ENCODE measurements around the gene CCDC183.
"Not testable (repeated sequence)": the region's sequence is repeated elsewhere in the genome, so short reads cannot be mapped to it uniquely, and the experiment has no call there.

Gene CCDC183

GRCh38 chr9:136785565-136786355 lies 10.4 kb upstream of the CCDC183 start:
- DNase-seq: peak in 1 of 14 donors; percentile 41

GRCh38 chr9:136786451-136786850 lies 9.7 kb upstream of the CCDC183 start:
- peak in 9 of 14 donors; percentile 31 to 70 (median 49) for DNase-seq

GRCh38 chr9:136786983-136787382 lies 9.2 kb upstream of the CCDC183 start:
- DNase-seq: peak in 1 of 14 donors; percentile 40

- peak in 12 of 14 donors; percentile 15 to 68 (median 52) for DNase-seq
Observed at GRCh38 chr9:136787690-136788400, 8.3 kb upstream of the CCDC183 start.

DNA sequence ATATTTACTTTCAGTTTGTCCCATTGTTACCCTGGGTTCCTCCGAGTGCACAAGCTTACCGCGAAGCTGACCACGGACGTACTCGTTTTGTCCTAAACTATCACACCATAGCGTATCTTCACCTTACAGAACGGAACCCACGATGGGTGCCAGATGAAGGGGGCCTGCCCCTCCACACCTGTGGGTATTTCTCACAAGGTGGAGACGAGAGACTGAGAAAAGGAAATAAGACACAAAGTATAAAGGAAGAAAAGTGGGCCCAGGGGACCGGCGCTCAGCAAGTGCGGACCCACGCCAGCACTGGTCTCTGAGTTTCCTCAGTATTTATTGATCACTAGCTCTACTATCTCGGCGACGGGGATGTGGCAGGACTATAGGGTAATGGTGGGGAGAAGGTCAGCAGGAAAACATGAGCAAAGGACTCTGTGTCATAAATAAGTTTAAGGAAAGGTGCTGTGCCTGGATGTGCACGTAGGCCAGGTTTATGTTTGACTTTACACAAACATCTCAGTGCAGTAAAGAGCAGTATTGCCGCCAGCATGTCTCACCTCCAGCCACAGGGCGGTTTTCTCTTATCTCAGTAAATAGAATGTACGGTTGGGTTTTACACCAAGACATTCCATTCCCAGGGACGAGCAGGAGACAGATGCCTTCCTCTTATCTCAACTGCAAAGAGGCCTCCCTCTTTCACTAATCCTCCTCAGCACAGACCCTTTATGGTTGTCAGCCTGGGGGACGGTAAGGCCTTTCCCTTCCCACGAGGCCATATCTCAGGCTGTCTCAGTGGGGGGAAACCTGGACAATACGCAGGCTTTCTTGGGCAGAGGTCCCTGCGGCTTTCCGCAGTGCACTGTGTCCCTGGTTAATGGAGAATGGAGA lies 7.3 kb upstream of the CCDC183 start:
- not testable (repeated sequence) for DNase-seq

GRCh38 chr9:136789523-136789937 lies 6.6 kb upstream of the CCDC183 start:
- no peak for DNase-seq

GRCh38 chr9:136790640-136791515 lies 5.3 kb upstream of the CCDC183 start, which contains the start of gene TMEM141:
TMEM141 (plus strand) TSS chr9:136791344; CDS start chr9:136791371, 27 bp downstream.
- peak; percentile 93 to 100 (median 100) for DNase-seq

DNA sequence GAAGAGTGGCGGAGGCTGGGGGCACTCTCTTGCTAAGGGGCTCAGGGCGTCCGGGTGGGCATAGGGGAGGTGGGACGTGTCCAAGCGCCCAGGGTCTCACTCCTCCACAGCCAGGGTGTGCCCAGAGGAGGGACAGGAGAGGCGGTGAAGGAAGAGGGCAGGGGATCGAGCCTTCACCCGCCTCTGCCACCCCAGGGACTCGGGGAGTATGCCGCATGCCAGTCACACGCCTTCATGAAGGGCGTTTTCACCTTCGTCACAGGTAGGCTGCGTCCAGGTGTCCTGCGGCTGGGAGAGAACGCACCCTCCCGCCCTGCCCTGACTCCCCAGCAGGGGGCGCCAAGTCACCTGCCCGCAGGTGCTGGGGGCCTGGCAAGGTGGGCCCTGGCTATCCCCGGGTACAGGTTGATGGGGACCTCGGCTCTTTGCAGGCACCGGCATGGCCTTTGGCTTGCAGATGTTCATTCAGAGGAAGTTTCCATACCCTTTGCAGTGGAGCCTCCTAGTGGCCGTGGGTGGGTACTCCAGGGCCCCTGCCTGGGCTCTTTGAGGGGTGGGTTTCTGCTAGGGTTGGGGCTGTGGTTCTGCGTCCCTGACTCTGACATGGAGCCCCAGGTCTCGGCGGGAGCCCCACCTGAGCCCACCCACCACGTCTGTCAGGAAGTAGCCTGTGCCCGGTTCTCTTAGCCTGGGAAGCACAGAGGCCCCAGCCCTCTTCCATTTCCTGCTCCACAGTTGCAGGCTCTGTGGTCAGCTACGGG lies 4.4 kb upstream of the CCDC183 start:
- DNase-seq: peak in 6 of 14 donors; percentile 12 to 68 (median 56)

GRCh38 chr9:136792321-136793085 lies 3.6 kb upstream of the CCDC183 start:
- no peak for DNase-seq

DNA sequence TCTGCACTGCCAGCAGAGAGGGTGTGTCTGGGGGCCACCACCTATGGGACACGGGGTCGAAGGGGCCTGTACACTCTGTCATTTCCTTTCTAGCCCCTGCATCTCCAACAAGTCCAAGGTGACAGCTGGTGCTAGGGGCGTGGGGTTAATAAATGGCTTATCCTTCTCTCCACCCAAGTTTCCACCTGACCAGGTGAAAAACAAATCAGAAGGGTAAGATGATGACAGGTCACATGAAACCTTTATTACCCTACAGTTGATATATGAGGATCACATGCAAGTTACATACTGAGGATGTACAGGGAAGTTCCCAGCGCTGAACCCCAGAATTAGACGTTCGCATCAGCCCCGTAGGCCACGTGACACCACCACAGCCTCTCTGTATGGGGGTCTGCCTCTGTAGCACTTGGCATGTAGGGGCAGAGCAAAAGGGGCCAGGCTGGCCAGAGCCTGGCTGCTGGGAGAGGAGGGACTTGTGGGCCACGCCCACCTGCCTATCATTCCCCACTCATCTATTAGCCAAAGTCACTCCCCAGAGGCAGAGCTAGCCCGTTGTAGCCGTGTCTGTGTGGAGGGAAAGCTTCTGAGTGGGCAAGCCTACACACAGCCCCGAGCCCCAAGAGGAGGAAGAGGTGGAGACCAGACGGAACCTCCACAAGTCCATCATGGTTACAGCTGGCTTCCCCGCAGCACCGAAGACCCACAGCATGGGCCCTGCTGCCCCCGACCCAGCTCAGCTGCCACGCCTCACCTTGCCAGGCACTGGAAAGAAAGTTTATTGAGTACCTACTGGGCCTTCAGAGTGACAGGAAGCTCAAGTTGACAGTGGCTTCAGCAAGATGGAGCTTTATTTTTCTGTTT lies 2.8 kb upstream of the CCDC183 start:
- no peak for DNase-seq

DNA sequence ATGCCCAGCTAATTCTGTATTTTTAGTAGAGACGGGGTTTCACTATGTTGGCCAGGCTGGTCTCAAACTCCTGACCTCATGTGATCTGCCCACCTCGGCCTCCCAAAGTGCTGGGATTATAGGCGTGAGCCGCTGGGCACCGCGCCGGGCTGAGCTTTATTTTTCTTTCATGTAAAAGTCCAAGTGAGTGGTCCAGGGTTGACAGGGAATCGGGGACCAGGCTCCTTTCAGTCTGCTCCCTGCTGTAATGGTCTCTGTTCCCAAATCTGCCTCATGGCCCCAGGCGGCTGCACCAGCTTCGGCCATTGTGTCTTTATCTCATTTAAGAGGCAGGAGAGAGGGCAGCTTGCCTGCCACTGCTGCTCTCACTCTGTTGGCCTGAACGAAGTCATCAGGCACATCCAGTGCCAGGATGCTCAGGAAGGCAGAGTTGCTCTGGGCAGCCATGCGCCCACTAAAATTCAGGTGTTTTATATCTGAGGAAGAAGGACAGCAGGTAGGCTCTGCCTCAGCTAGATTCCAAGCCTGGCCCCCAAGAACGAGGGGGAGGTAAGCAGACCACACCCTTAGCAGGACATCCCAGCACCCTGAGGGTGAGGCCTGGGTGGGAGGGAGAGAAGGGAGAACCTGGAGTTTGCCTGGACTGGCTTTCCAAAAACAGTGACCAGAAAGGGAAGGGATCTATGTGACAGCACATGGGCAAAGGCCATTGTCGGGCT lies 1.7 kb upstream of the CCDC183 start:
- DNase-seq: no peak

GRCh38 chr9:136795000-136795348 lies 1.2 kb upstream of the CCDC183 start:
- DNase-seq: no peak

GRCh38 chr9:136796775-136797347 lies 723 bp downstream of the CCDC183 start:
- not testable (repeated sequence) for DNase-seq

DNA sequence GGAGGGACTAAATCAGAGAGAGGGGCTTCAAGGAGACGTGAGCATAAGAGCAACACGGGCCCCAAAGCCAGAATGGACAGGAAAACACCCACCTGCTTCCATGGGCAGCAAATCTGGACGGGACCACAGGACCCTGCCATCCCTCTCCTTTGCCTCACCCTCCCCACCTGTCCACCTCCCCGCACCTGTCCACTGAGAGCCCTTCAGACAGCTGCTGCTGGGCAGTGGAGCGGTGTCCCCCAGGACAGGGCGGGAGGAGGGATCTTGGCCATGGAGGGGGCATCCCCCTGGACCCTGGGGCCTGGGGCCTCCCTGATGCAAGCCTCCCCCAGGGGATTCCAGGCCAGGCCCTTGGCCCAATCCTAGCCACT lies 2.6 kb downstream of the CCDC183 start:
- DNase-seq: no peak

DNA sequence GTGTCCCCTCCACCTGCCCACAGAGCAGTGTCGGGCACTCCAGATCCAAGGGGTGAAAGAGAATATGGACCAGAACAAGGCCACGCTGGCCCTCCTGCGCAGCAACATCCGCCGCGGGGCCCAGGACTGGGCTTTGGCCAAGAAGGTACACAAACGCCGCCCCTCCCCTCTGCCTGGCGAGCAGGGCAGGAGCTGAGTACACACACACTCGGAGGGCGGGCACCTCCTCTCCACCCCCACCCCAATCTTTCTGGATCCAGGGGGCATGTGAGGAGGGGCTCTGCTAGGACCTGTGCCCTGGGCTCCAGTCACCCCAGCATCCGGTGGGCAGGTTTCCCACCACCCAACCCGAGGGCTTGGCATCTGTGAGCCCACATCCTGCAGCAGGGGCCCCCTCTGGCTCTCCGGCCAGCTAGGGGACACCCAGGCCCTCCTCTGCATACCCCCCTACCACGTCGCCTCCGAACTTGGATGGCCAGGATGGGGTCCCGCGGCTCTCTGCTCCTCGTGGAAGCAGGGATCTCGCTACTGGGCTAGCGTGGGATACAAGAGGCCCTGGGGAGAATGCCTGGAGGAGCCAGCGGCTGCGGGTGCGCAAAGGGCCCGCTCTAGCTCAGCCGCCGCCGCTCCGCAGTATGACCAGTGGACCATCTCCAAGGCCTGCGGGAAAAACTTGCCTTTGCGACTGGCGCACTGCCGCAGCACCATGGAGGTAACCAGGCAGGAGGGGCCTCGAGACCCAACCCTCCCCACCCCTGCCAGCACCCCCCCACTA lies 3.1 kb downstream of the CCDC183 start:
- DNase-seq: peak in 1 of 14 donors; percentile 53

DNA sequence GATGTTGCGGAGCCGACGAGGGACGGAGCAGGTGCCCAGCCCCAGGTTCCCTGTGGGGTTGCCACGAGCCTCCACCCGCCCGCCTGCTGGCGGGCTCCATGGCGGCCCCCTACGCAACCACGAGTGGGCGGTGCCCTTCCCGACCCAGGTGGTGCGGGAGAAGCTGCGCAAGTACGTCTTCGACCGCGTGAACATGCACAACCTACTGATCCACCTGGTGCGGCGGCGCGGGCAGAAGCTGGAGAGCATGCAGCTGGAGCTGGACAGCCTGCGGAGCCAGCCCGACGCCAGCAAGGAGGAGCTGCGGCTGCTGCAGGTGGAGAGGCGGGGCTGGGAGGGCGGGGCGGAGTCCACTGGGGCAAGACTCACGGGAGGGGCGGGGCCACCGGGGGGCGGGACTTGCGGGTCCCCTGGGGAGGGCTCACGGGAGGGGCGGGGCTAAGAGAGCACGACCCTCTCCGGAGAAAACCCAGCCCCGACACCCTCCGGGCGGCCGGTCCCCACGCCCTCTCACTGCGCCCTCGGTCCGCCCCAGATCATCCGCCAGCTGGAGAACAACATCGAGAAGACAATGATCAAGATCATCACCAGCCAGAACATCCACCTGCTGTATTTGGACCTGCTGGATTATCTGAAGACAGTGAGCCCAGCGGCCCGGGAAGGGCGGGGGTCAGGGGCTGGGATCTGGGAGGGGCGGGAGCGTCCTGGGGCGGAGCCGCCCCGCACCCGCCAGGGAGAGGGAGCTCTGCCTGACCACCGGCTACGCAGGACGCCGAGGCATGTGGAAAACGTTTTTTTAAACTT lies 3.9 kb downstream of the CCDC183 start:
- peak in 3 of 14 donors; percentile 40 to 87 (median 41) for DNase-seq
